Activated T-cell treated with anti-CD3 and anti-CD28 coated beads, Interleukin-2, amount 50 U/mL, for 72 hours (primary cell): ENCODE data around the gene BTBD17. TPM values are rescaled to one million over a fixed set of nuclear protein-coding genes. Genes with fewer than 3 reads are reported as not detected.

ENCODE experiments used
- ATAC-seq, 2 donors: fragments of 150-1000 bp; cut with Tn5 transposase; replicated peaks in 1 of 2; 2 replicates each; pipeline ENCODE4 v1.10.0; 2021; ENCODE audit warnings: moderate library complexity in 2 of 2, mild to moderate bottlenecking in 1 of 2
- DNase-seq, 2 donors: peaks; one replicate each; pipeline ENCODE4 v3.0.0; 2021 to 2022; ENCODE audit warnings: mixed read lengths in 1 of 2
- H3K27ac Mint-ChIP-seq: one replicate; pipeline ENCODE4 v1.8.0; 2022; ENCODE audit warnings: mild to moderate bottlenecking, moderate library complexity, mixed read lengths
- H3K27me3 Mint-ChIP-seq: one replicate; pipeline ENCODE4 v1.8.0; 2022; ENCODE audit warnings: low read depth, mixed read lengths
- H3K36me3 Mint-ChIP-seq, 2 donors: one replicate each; pipeline ENCODE4 v1.8.0; 2022; ENCODE audit warnings: mixed read lengths in 2 of 2, mild to moderate bottlenecking in 1 of 2; ENCODE audit not compliant: insufficient read depth in 2 of 2
- H3K4me1 Mint-ChIP-seq: one replicate; pipeline ENCODE4 v1.8.0; 2022; ENCODE audit warnings: low read depth, mixed read lengths
- H3K4me3 Mint-ChIP-seq, 2 donors: one replicate each; pipeline ENCODE4 v1.8.0; 2022; ENCODE audit warnings: mild to moderate bottlenecking in 2 of 2, mixed read lengths in 2 of 2, moderate library complexity in 2 of 2
- H3K9me3 Mint-ChIP-seq, 2 donors: one replicate each; pipeline ENCODE4 v1.8.0; 2022; ENCODE audit warnings: mixed read lengths in 2 of 2
- total RNA-seq, 2 donors: library from RNA; stranded (reverse); gene quantifications; one replicate each; pipeline ENCODE4 v1.2.3, GENCODE V29; 2022

Gene BTBD17
- total RNA-seq, 2 donors from 2014 or later: not detected

GRCh38 chr17:74332763-74333283, 28.8 kb downstream of the BTBD17 start:
- H3K9me3 Mint-ChIP-seq: no peaks in the 10 kb centered on the region
- H3K27me3 Mint-ChIP-seq: no peaks in the 10 kb centered on the region
- ATAC-seq (no peak), DNase-seq (no peak)
- no peak overlapping the region for H3K4me3 Mint-ChIP-seq
- no peaks in the 10 kb centered on the region for H3K36me3 Mint-ChIP-seq
- H3K27ac Mint-ChIP-seq: no peak overlapping the region
- H3K4me1 Mint-ChIP-seq: no peaks in the 10 kb centered on the region

GRCh38 chr17:74332017-74332650, 29.5 kb downstream of the BTBD17 start:
- no peak for DNase-seq
- Mint-ChIP-seq H3K27ac (no peak overlapping the region), H3K9me3 (no peaks in the 10 kb centered on the region), H3K27me3 (peaks cover 5% of the 10 kb centered on the region), H3K4me3 (no peak overlapping the region), H3K4me1 (no peaks in the 10 kb centered on the region), H3K36me3 (no peaks in the 10 kb centered on the region)
- no peak for ATAC-seq

- DNase-seq (no peak), ATAC-seq (no peak)
- peaks cover 13% of the 10 kb centered on the region for H3K27me3 Mint-ChIP-seq
- H3K4me3 Mint-ChIP-seq: no peak overlapping the region
- no peaks in the 10 kb centered on the region for H3K36me3 Mint-ChIP-seq
- H3K9me3 Mint-ChIP-seq: no peaks in the 10 kb centered on the region
- no peak overlapping the region for H3K27ac Mint-ChIP-seq
- peaks cover 2% of the 10 kb centered on the region for H3K4me1 Mint-ChIP-seq
Observed at GRCh38 chr17:74330446-74330845, 31.2 kb downstream of the BTBD17 start.

DNA sequence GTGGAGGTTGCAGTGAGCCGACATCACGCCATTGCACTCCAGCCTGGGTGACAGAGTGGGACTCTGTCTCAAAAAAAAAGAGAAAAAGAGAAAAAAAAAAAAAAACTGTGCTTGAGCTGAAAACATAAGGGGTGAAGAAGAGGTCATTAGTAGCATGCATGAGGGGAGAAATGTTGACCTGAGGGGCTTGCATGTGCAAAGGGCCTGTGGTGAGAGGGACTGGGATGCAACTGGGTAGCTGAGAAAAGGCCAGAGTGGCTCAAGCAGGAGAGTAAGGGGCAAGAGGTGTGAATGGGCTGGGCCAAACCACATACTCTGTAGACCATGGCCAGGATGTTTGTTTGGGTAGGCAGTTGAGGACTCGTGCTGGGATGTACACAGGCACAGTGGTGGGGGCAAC, 32.3 kb downstream of the BTBD17 start:
- H3K36me3 Mint-ChIP-seq: no peaks in the 10 kb centered on the region
- DNase-seq (no peak), ATAC-seq (no peak)
- H3K27me3 Mint-ChIP-seq: peaks cover 13% of the 10 kb centered on the region
- H3K27ac Mint-ChIP-seq: no peak overlapping the region
- no peak overlapping the region for H3K4me3 Mint-ChIP-seq
- peaks cover 8% of the 10 kb centered on the region for H3K4me1 Mint-ChIP-seq
- no peaks in the 10 kb centered on the region for H3K9me3 Mint-ChIP-seq

- Mint-ChIP-seq H3K4me3 (no peak overlapping the region), H3K9me3 (no peaks in the 10 kb centered on the region), H3K27ac (no peak overlapping the region)
Observed at GRCh38 chr17:74328487-74328886, 33.2 kb downstream of the BTBD17 start.

GRCh38 chr17:74326506-74326905, 35.2 kb downstream of the BTBD17 start:
- no peak for DNase-seq
- Mint-ChIP-seq H3K27ac (no peak overlapping the region), H3K36me3 (no peaks in the 10 kb centered on the region), H3K9me3 (no peaks in the 10 kb centered on the region), H3K27me3 (peaks cover 21% of the 10 kb centered on the region), H3K4me3 (peak overlapping the region; percentile 7 to 21), H3K4me1 (peaks cover 8% of the 10 kb centered on the region)
- no peak for ATAC-seq

More at GRCh38 chr17:74328487-74328886, 33.2 kb downstream of the BTBD17 start:
- H3K36me3 Mint-ChIP-seq: no peaks in the 10 kb centered on the region
- H3K4me1 Mint-ChIP-seq: peaks cover 8% of the 10 kb centered on the region
- no peak for DNase-seq
- ATAC-seq: no peak
- H3K27me3 Mint-ChIP-seq: peaks cover 13% of the 10 kb centered on the region

GRCh38 chr17:74325743-74326379, 35.8 kb downstream of the BTBD17 start, which contains the start of gene KIF19:
KIF19 (plus strand) TSS chr17:74326226; CDS start chr17:74326350, 124 bp downstream.
- Mint-ChIP-seq H3K36me3 (no peaks in the 10 kb centered on the region), H3K4me3 (peak within 1 kb of the TSS; percentile 42 to 62), H3K27ac (no peak within 1 kb of the TSS), H3K9me3 (no peaks in the 10 kb centered on the region), H3K27me3 (peaks cover 21% of the 10 kb centered on the region), H3K4me1 (peaks cover 8% of the 10 kb centered on the region)
- DNase-seq: peak; percentile 64 to 70
- peak; percentile 92 to 95 for ATAC-seq

DNA sequence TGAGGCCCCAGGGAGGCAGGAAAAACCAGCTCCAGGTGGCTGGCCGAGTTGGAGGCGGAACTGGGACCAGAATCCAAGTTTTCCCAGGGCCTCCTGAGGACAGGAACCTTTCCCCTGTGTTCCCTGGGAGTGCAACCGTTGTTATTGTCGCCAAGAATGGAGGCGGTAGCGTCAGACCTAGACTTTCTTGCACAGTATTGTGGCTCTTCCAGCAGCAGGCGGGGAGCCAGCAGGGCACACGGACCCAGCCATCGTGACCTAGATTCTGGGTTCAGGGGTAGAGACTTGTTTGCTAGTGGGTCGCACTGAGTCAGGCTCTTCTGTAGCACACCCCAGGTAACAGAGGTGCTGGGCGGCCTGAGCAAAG, 36.3 kb downstream of the BTBD17 start:
- Mint-ChIP-seq H3K4me3 (peak overlapping the region; percentile 42 to 62), H3K27ac (no peak overlapping the region), H3K9me3 (no peaks in the 10 kb centered on the region), H3K4me1 (peaks cover 8% of the 10 kb centered on the region), H3K27me3 (peaks cover 21% of the 10 kb centered on the region), H3K36me3 (no peaks in the 10 kb centered on the region)
- ATAC-seq: no peak
- DNase-seq: no peak

GRCh38 chr17:74324521-74324920, 37.1 kb downstream of the BTBD17 start:
- no peak overlapping the region for H3K4me3 Mint-ChIP-seq
- H3K4me1 Mint-ChIP-seq: peaks cover 8% of the 10 kb centered on the region
- DNase-seq (no peak), ATAC-seq (no peak)
- no peaks in the 10 kb centered on the region for H3K9me3 Mint-ChIP-seq
- no peaks in the 10 kb centered on the region for H3K36me3 Mint-ChIP-seq
- no peak overlapping the region for H3K27ac Mint-ChIP-seq
- H3K27me3 Mint-ChIP-seq: peaks cover 21% of the 10 kb centered on the region

DNA sequence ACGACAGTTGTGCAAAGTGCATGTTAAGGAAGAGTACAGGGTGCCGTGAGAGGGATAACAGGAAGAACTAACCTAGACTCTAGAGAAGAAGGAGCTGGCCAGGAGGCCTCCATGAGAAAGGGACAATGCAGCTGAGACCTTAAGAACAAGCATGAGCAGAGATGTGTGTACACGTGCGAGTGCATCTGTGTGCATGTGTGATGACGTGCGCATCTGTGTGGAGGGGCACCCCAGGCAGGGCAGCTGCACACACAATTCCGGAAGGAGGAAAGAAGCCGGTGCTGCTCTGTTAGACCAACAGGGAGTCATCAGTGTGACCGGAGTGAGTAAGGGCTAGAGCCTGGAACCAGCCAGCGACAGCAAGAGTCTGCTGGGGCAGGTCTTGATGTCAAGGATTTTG, 43.3 kb downstream of the BTBD17 start:
- H3K9me3 Mint-ChIP-seq: no peaks in the 10 kb centered on the region
- no peak overlapping the region for H3K27ac Mint-ChIP-seq
- no peak overlapping the region for H3K4me3 Mint-ChIP-seq
- DNase-seq (no peak), ATAC-seq (no peak)
- no peaks in the 10 kb centered on the region for H3K4me1 Mint-ChIP-seq
- H3K36me3 Mint-ChIP-seq: no peaks in the 10 kb centered on the region
- H3K27me3 Mint-ChIP-seq: peaks cover 8% of the 10 kb centered on the region

DNA sequence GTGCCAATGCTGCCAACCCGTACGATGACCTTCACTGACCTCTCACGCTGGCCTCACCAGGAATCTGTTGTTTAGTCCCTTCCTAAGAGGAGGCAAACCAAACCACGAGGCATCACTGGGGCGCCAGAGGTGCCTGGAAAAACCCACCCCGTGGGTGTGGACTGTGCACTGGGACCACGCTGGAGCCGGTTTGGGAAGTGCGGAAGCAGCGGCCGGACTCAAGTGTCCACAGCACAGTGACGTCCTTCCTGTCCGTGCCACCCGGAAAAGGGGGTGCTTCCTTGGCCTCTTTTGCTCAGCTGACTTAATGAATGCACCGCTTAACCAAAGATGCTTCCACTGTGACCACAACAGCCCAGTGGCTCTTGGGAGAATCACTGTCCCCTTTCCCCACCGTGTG, 44.6 kb downstream of the BTBD17 start:
- Mint-ChIP-seq H3K27ac (no peak overlapping the region), H3K4me3 (no peak overlapping the region), H3K27me3 (peaks cover 9% of the 10 kb centered on the region), H3K4me1 (no peaks in the 10 kb centered on the region), H3K9me3 (peaks cover 2% of the 10 kb centered on the region in 2 donors), H3K36me3 (no peaks in the 10 kb centered on the region)
- no peak for DNase-seq
- ATAC-seq: no peak

GRCh38 chr17:74316220-74316619, 45.4 kb downstream of the BTBD17 start:
- Mint-ChIP-seq H3K27me3 (peaks cover 4% of the 10 kb centered on the region), H3K9me3 (peaks cover 2% of the 10 kb centered on the region in 2 donors), H3K36me3 (no peaks in the 10 kb centered on the region), H3K4me1 (no peaks in the 10 kb centered on the region), H3K4me3 (no peak overlapping the region), H3K27ac (no peak overlapping the region)
- ATAC-seq (no peak), DNase-seq (no peak)

GRCh38 chr17:74314877-74315276, 46.8 kb downstream of the BTBD17 start:
- no peak overlapping the region for H3K4me3 Mint-ChIP-seq
- no peaks in the 10 kb centered on the region for H3K4me1 Mint-ChIP-seq
- DNase-seq: no peak
- peaks cover 2% of the 10 kb centered on the region in 2 donors for H3K9me3 Mint-ChIP-seq
- no peak overlapping the region for H3K27ac Mint-ChIP-seq
- no peak for ATAC-seq
- H3K27me3 Mint-ChIP-seq: peaks cover 4% of the 10 kb centered on the region
- H3K36me3 Mint-ChIP-seq: no peaks in the 10 kb centered on the region
